ENCODE measurements around the gene TMEM250. TPM values are rescaled to one million over a fixed set of nuclear protein-coding genes. Genes with fewer than 3 reads are reported as not detected.
A peak's percentile ranks its signal among the peaks of the same experiment; 100 is the strongest.

TMEM250 gene
- total and polyA plus RNA-seq, 2 donors from 2014 or later = 22.2 to 33.1 TPM

GRCh38 chr9:136088481-136088938 is 30.2 kb downstream of the TMEM250 start:
- Histone ChIP-seq H3K4me3 (ENCODE audit: low read length in 3 of 3) (no peak overlapping the region), H3K9ac (ENCODE audit: low read length in 3 of 3) (no peak overlapping the region), H3K27me3 (ENCODE audit: control insufficient read depth, insufficient read depth, low read length) (no peaks in the 10 kb centered on the region), H3K4me1 (ENCODE audit: control insufficient read depth in 2 of 3, insufficient read depth in 2 of 3, low read depth in 1 of 3, low read length in 3 of 3) (peaks cover 0 to 40% (median 32%) of the 10 kb centered on the region in 3 donors), H3K27ac (ENCODE audit: low read depth in 2 of 2, low read length in 2 of 2) (no peak overlapping the region), H3K9me3 (ENCODE audit: control insufficient read depth in 2 of 3, insufficient read depth in 1 of 3, low read length in 3 of 3) (no peaks in the 10 kb centered on the region), H3K36me3 (ENCODE audit: control insufficient read depth in 2 of 3, insufficient read depth in 3 of 3, low read length in 3 of 3) (peaks cover 0 to 3% (median 0%) of the 10 kb centered on the region in 3 donors)
- intact Hi-C loops (cut with DNase I) = no loop called here
- DNase-seq = no peak
- TF ChIP-seq, protein P1, sequence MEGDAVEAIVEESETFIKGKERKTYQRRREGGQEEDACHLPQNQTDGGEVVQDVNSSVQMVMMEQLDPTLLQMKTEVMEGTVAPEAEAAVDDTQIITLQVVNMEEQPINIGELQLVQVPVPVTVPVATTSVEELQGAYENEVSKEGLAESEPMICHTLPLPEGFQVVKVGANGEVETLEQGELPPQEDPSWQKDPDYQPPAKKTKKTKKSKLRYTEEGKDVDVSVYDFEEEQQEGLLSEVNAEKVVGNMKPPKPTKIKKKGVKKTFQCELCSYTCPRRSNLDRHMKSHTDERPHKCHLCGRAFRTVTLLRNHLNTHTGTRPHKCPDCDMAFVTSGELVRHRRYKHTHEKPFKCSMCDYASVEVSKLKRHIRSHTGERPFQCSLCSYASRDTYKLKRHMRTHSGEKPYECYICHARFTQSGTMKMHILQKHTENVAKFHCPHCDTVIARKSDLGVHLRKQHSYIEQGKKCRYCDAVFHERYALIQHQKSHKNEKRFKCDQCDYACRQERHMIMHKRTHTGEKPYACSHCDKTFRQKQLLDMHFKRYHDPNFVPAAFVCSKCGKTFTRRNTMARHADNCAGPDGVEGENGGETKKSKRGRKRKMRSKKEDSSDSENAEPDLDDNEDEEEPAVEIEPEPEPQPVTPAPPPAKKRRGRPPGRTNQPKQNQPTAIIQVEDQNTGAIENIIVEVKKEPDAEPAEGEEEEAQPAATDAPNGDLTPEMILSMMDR (IDR thresholded peaks at IDR 0.05; ENCODE audit: borderline replicate concordance, extremely low read depth, insufficient read depth) = no peak
- no peak for FAIRE-seq

DNA sequence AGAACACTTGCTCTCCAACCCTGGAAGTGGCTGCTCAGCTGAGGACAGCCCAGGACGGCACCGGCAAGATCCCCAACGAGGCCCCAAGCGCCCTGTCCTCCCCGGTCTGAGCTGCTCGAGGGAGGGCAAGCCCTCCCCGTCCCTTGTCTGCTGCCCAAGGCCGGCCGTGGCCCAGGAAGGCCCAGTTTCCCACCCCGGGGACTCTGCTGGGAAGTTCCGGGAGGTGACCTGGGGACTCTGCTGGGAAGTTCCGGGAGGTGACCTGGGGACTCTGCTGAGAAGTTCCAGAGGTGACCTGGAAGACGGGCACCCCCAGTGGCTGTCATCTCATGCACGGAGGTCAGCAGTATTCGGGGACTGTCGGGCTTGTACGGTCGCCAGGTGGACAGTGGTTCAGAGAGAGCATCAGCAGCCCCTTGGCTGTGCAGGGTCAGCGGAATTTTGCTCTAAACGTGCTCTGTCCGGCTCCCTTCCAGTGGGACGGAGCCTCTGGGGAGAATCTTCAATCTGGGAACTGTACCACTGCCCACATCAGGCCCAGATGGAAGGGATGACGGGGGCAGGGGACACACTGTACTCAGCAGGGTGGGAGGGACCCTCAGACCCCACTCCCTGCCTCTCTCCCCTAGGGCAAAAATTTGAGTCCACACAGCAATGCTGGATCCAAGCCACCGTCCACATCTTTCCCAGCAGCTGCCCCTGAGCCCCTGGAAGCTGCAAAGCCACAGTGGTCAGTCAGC is 30.8 kb downstream of the TMEM250 start:
- Histone ChIP-seq H3K27ac (ENCODE audit: low read depth in 2 of 2, low read length in 2 of 2) (no peak overlapping the region), H3K27me3 (ENCODE audit: control insufficient read depth, insufficient read depth, low read length) (no peaks in the 10 kb centered on the region), H3K36me3 (ENCODE audit: control insufficient read depth in 2 of 3, insufficient read depth in 3 of 3, low read length in 3 of 3) (peaks cover 0 to 3% (median 0%) of the 10 kb centered on the region in 3 donors), H3K9ac (ENCODE audit: low read length in 3 of 3) (no peak overlapping the region), H3K4me1 (ENCODE audit: control insufficient read depth in 2 of 3, insufficient read depth in 2 of 3, low read depth in 1 of 3, low read length in 3 of 3) (peaks cover 0 to 34% (median 28%) of the 10 kb centered on the region in 3 donors), H3K9me3 (ENCODE audit: control insufficient read depth in 2 of 3, insufficient read depth in 1 of 3, low read length in 3 of 3) (no peaks in the 10 kb centered on the region), H3K4me3 (ENCODE audit: low read length in 3 of 3) (no peak overlapping the region)
- no peak for FAIRE-seq
- intact Hi-C loops (cut with DNase I) = no loop called here
- DNase-seq = peak in 1 of 5 donors; percentile 76
- TF ChIP-seq, protein P1 (IDR thresholded peaks at IDR 0.05; ENCODE audit: borderline replicate concordance, extremely low read depth, insufficient read depth) = no peak

- H3K36me3 ChIP-seq (ENCODE audit: control insufficient read depth in 2 of 3, insufficient read depth in 3 of 3, low read length in 3 of 3) = no peaks in the 10 kb centered on the region
- H3K4me3 ChIP-seq (ENCODE audit: low read length in 3 of 3) = no peak overlapping the region
- intact Hi-C loops (cut with DNase I) = no loop called here
- DNase-seq (peak in 1 of 5 donors; percentile 58), FAIRE-seq (no peak)
- H3K9me3 ChIP-seq (ENCODE audit: control insufficient read depth in 2 of 3, insufficient read depth in 1 of 3, low read length in 3 of 3) = no peaks in the 10 kb centered on the region
- H3K27ac ChIP-seq (ENCODE audit: low read depth in 2 of 2, low read length in 2 of 2) = no peak overlapping the region
- TF ChIP-seq, protein P1 (IDR thresholded peaks at IDR 0.05; ENCODE audit: borderline replicate concordance, extremely low read depth, insufficient read depth) = no peak
- peaks cover 0 to 31% (median 22%) of the 10 kb centered on the region in 3 donors for H3K4me1 ChIP-seq (ENCODE audit: control insufficient read depth in 2 of 3, insufficient read depth in 2 of 3, low read depth in 1 of 3, low read length in 3 of 3)
- peak overlapping the region in 1 of 3 donors; percentile 9 for H3K9ac ChIP-seq (ENCODE audit: low read length in 3 of 3)
- H3K27me3 ChIP-seq (ENCODE audit: control insufficient read depth, insufficient read depth, low read length) = no peaks in the 10 kb centered on the region
These were observed 31.5 kb downstream of the TMEM250 start for GRCh38 chr9:136086951-136087740.
